ENCODE results near the gene BMPR2.

GRCh38 chr2:202610380-202610779 lies 234.3 kb downstream of the BMPR2 start:
- TF ChIP-seq CTCF (IDR thresholded peaks at IDR 0.05; ENCODE audit: control extremely low read depth in 1 of 3, insufficient read depth in 1 of 3, low read depth in 1 of 3, low read length in 3 of 3) (no peak), CHD1 (IDR thresholded peaks at IDR 0.05; ENCODE audit: low read depth, low read length) (no peak), CREB1 (IDR thresholded peaks at IDR 0.05) (no peak), ATF2 (IDR thresholded peaks at IDR 0.05; ENCODE audit: low read length) (no peak), ASH2L (IDR thresholded peaks at IDR 0.05; ENCODE audit: low read length) (no peak), NRF1 (IDR thresholded peaks at IDR 0.05; ENCODE audit: low read depth, low read length) (no peak), JUN (IDR thresholded peaks at IDR 0.05; ENCODE audit: low read depth, low read length) (no peak)
